Pons (tissue), 1 donor: ENCODE data around the gene SLC25A17.
A peak's percentile ranks its signal among the peaks of the same experiment; 100 is the strongest.
"Not testable (repeated sequence)": the region's sequence is repeated elsewhere in the genome, so short reads cannot be mapped to it uniquely, and the experiment has no call there.

Experiments
- DNase-seq: peaks from one replicate; pipeline ENCODE4 v3.0.0-alpha.2; 2016; ENCODE audit warnings: low spot score

Gene SLC25A17

DNA sequence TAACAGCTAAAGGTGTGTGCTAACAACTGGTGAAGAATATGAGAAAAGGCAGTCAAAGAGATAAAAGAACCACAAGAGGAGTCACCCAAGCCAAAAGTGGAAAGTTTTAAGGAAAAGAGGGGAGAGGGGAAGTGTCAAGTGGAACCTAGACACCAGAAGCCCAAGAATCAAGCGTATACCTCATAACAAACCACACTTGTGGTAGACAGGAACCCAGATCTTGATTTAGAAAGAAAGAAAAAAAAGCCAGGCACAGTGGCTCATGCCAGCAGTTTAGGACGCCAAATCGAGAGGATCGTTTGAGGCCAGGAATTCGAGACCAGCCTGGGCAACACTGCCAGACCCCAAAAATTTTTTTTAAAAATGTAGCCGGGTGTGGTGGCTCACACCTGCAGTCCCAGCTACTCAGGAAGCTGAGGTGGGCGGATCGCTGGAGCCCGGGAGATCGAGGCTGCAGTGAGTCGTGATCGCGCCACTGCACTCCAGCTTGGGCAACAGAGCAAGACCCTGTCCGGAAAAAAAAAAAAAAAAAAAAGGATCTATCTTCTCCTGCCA lies 877 bp downstream of the SLC25A17 start:
- peak; percentile 9 for DNase-seq

DNA sequence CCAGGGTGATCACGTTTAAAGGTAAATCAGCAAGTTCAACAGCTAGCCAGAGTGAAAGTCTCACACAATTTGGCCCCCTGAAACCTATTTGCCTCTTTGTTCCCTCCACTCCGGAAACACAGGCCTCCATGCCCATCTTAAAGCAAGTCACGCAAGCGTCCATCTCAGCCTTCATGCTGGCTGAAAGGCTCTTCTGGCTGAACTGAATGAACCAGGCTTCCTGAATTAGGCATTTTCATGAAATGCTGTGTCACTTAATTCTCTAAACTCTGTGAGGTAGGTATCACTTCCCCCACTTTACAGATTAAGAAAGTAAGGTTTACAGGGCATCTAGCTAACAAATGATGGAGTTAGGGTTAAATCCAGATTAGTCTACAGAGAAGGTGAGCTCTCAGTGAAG lies 1.4 kb downstream of the SLC25A17 start:
- no peak for DNase-seq

DNA sequence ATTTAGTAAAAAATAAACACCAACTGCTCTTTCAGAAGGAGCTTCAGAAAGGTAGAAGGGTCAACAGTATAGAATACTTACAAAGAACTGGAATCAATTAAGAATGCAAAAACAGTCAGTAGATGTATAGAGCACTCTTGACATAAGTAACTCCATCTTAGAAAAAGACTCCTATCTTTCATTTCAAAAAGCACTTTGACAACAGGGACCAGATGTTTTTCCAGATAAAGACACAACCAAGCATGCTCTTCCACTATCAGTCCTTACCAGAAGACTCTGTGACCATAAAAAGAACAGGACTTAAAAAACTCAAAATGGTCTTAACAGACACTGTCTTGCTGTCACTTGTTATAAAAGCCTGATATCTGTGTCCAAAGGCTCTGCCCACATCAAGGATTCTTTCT lies 5.2 kb downstream of the SLC25A17 start:
- DNase-seq, result no peak

DNA sequence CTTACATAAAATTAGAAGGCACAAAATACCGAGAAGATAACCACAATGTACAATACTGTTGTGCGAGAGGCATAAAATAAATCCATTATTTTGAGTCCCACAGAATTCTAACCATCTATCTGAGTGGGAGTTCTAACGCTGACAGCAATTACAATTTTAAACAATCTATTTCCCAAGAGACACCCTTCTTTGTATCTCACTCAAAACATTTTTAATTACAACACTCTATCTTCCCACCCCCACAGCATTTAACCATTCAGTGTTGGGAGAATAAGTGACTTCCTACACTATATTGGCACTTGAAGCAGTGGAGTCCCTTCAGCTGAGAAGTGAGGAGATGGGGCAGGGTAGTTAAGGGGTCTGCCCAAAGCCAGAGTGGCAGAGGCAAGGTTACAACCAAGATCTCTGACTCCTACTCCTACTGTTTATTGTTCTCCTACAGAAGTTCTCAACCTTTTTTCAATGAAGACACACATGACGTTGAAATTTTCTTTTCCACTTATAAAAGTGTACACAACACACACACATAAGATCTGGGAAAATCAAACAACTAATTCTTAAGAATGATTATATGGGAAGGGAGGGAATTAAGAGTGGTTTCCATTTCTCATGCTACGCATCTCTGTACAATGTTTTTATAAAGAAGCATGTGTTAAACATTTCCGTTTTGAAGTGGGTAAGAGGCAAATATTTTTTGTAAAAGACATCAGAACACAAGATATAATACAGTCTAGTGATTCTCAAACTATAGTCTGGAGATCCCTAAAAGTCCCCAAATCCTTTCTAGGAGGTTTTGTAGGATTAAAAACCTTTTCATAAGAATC lies 10.9 kb downstream of the SLC25A17 start:
- DNase-seq, result no peak

DNA sequence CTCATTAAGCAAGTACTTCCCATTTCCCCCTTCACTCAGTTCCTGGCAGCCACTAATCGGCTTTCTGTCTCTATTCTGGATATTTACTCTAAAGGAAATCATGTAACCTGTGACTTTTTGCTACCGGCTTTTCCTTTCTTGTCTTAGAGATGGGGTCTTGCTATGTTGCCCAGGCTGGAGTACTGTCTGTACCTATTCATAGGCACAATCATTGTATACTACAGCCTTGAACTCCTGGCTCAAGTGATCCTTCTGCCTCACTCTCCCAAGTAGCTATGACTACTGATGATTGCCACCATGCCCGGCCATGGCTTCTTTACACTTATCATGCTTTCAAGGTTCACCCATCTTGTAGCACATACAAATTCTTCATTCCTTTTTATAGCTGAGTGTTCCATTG lies 12.4 kb downstream of the SLC25A17 start:
- no peak for DNase-seq

DNA sequence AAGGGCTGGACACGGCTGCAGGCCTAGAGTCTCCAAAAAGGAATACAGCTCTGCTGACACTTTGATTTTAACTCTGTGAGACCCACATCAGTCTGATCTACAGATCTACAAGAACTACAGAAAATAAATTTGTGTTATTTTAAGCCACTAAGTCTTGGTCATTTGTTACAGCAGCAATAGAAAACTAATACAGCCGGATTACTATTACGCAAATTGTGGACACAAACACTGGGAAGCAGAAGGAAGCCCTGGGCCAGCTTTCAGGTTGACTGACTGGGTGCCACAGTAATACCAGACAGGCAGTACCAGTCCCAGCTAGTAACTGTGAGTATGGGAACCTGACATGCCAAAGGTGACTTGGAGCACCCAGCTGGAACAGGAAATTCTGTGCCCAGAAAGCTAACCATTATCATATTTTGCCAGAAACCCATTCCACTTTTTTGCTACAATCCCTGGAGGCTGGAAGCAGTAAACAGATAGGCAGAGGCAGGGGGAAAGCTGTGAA lies 13.4 kb downstream of the SLC25A17 start:
- DNase-seq, result no peak

DNA sequence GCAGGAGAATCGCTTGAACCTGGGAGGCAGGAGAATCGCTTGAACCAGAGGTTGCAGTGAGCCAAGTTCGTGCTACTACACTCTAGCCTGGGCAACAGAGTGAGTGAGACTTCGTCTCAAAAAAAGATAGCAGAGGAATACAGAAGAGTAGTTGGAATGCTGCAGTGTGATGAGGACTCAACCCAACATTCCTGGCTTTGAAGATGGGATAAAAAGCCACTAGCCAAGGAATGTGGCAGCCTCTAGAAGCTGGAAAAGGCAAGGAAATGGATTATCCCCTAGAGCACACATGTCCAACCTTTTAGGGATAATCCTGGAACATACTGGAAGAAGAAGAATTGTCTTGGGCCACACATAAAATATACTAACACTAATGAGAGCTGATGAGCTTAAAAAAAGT lies 13.9 kb downstream of the SLC25A17 start:
- DNase-seq, result no peak

DNA sequence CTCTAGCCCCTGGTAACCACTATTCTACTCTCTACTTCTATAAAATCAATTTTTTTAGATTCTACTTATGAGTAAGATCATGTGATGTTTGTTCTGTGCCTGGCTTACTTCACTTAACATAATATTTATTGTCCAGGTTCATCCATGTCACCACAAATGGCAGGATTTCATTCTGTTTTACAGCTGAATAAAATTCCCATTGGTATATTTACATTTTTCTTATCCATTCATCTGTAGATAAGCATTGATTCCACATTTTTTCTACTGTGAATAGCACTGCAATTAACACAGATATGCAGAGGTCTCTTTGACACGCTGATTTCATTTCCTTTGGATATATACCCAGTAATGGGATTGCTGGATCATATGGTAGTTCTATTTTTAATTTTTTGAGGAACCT lies 15.8 kb downstream of the SLC25A17 start:
- no peak for DNase-seq

DNA sequence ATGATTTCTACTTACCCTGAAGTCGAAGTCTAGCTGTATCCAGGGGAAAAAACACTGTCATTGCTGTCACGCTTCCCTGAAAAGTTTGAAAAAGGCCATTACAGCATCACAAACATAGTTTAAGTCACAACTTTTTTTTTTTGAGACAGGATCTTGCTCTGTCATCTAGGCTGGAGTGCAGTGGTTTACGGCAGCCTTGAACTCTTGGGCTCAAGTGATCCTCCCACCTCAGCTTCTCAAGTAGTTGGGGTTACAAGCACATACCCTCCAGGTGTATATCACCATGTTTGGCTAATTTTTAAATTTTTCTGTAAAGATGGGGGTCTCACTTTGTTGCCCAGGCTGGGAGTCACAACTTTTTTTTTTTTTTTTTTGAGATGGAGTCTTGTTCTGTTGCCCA lies 20.1 kb downstream of the SLC25A17 start:
- no peak for DNase-seq

DNA sequence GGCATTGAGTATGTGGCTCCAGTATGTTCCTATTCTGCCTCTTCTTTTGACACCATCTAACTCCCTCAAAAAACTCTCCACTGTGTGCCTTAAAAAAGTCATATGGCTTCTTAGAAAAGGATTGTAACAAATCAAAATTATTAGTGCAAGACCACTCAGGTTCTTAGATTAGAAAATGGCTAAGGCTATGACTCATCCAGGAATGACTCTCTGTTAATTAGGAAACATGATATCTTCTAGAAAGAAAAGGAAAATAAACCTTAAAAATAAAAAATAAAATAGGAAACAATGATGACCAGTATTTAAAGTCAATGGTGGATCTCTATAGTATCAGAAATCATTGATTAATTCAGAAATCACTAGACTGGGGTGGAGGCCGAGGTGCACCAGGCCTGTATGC lies 21.7 kb downstream of the SLC25A17 start:
- DNase-seq, result no peak

DNA sequence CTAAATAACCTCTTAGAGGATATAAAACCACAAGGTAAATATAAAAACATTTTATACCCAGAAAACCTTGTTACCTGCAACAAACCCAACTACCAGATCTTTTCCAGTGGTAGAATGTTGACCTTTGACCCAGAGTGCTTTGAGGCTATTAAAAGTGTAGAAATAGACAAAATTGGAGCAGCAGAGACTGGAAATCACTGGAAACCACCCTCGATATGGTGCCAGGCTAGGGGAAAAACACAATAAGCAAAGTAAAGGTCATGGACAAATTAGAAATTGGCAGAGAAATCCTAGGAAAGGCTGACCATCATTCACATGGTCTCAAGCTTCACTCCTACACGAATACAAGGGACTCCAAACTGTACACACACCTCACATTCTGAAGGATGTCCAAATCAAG lies 26.7 kb downstream of the SLC25A17 start:
- DNase-seq, result no peak

DNA sequence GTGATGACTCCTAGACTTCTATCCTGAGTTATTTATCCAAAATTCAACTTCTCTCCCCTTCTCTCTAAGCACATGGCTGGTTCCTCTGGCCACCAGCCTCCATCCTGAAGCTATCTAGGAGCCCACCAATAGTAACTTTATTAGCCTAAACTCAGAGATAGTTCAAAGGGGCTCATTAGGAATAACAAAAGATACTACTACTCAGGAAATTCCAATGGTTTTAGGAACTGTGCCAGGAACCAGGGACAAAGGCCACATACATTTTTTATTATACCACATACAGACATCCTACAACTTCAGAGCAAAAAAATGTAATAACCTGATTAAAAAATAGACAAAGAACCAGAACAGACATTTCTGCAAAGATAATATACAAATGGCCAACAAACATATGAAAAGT lies 27.9 kb downstream of the SLC25A17 start:
- DNase-seq, result no peak

DNA sequence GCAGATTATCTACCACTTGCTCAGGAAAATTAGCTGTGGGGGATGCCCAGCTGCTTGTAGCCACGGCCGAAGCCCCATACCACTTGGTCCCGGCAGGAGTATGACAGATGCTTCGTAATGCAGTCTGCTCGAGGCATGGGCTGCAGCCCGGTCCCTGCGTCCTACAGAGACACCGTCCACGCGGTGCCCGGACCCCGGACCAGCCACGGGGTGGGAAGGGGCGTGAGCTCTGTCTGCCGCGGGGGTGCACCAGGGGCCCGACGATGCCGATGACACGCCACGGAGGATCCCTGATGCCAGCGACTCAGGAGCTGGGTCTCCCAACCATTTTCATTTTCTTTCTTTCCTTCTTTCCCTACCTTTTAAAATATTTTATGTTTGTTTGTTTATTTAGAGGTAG lies 30.0 kb downstream of the SLC25A17 start:
- no peak for DNase-seq

DNA sequence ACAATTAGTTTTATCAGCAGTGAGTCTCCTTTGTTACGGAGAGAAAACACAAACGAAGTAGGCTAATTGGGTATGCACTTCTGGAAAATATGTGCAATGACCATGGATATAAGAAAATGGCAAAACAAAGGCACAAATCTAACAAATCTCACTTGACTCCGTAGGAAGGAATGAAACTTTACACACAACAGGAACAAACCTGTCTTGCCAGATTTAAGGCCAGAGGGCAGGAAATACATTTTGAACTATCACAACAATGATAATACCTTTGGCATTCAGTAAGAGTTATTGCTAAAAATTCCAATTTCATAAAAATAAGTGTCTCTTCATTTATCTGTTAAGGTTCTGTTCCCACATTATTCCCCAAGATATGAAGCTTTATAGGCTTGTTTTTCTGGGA lies 36.6 kb downstream of the SLC25A17 start:
- no peak for DNase-seq

DNA sequence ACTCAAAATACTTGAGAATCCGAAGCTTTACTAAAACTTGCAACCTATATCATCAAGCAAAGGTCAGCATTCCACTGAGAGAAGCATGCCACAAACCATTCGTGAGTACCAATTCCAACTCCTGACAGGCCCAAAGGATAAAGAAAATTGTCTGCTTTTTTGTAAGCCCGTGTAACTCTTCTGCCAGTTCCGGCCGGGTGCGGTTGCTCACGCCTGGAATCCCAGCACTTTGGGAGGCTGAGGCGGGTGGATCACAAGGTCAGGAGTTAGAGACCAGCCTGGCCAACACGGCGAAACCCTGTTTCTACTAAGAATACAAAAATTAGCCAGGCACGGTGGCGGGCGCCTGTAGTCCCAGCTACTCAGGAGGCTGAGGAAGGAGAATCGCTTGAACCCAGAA lies 37.4 kb downstream of the SLC25A17 start:
- DNase-seq, result not testable (repeated sequence)

DNA sequence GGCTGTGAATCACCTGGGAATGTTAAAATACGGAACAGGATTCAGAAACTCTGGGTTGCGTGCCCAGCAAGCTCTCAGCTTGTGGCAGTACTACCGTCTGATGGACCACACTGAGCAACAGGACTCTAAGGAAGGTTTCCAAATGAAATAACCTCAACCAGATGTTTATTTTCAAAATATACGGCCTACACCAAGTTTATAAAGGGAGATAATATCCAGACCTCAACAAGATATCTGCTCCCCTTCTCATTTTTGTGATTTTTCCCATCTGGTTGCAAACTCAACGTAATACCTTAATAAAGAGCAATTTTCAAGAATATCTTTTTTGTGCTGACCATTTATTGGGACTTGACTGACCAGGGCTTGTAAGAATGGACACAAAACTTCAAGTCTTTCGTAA lies 49.4 kb downstream of the SLC25A17 start:
- no peak for DNase-seq

DNA sequence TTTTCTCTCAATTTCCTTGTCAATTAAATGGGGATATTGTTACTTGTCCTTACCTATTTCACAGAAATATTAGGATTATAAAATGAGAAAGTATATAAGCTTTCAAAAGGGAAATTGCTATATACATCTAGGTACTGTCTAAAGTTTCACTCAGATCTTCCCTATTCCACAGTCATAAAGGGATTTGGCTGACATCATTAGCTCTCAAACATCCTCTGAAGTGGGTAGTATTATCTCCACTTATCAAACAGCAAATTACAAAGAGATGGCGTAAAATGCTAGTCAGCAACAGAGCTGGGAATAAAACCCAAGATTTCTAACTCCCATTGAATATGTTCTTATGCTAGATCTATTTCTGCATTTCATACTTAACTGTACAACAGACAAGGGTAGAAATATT lies 50.9 kb downstream of the SLC25A17 start:
- DNase-seq, result no peak

DNA sequence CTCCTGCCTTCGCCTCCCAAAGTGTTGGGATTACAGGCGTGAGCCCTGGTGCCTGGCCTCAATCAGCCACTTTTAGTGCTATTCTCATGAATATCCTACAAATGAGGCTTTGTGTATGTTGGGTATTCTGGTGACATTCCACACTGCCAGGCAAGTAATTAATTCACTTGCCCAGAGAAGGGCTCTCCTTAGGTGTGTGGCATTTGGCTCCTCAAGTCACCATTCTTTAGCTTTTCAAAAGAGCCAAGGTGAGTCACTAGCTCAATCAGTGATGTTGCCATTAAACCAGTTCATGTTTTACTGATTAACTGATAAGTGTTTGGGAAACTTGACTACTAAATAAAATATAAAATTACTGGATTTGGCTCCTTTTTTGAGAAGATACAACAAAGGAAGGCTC lies 52.2 kb downstream of the SLC25A17 start:
- no peak for DNase-seq

DNA sequence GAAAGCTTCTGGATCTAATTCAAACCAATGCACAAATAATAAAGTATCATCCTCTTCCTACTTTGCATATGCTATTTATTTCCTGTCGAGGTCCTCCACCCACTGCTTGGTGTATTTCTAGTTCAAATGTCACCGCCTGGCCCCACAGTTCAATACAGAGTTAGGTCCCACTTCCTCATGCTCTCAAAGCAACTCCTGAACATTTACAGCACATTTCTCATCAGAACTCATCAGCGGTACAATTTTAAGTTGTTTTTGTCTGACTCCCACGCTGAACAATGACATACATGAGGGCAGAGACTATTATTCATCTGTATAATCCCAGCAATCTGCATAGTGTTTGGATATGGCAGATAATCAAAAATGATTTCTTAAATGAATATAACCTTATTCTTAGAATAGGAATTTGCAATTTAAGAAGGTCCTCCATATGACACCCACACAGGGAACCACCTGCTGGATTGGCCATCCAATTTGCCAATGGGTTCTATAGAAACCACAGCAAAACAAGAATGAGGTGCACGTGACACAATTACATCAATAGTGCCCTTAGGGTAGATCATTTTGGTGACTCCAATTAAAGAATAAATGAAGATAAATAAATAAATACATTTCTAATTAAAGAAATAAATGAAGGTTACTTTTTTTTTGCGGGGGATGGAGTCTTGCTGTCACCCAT lies 54.2 kb downstream of the SLC25A17 start:
- no peak for DNase-seq

DNA sequence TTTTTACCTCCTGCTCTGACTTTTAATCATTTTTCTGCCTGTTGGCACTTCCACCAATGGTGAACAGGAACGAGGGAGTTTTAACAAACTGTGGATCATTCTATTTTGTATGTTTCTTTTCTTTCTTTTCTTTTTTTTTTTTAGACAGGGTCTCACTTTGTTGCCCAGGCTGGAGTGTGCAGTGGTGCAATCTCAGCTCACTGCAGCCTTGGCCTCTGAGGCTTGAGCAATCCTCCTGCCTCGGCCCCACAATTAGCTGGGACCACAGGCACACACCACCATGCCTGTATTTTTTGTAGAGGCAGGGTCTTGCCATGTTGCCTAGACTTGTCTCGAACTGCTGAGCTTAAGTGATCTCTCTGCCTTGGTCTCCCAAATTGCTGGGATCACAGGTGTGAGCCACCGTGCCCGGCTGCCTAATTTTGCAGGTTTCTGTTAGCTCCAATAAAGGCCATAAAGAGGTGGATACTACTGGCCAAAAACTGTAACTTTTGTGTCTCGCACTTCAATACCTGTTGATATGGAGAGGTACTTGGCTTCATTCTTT lies 59.8 kb downstream of the SLC25A17 start:
- DNase-seq, result no peak

DNA sequence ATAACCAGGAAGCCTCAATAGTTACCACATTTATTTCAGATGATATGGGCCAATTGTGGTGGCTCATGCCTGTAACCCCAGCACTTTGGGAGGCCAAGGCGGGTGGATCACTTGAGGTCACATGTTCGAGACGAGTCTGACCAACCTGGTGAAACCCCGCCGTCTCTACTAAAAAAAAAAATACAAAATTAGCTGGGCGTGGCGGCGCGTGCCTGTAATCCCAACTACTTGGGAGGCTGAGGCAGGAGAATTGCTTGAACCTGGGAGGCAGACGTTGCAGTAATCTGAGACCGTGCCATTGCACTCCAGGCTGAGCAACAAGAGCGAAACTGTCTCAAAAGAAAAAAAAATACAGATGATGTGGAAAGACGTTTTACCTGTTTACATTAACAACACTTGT lies 60.3 kb downstream of the SLC25A17 start:
- not testable (repeated sequence) for DNase-seq

DNA sequence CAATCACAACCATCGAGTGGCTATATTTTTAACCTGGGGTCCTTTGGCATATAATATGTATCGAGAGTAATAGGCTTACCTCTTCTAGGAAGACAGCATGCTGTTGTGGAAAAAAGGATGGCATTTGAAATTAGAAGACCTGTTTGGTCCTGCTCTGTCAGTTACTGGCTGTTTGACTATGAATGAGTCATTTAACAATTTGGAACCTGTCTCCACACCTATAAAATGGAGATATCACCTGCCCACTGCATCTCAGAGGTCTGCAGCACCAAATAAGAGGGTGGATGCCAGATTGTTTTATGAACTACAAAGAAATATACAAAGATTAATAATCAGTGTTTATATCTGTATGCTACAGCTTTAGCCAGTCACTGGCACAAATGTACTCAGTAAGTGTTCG lies 60.8 kb downstream of the SLC25A17 start:
- DNase-seq, result no peak

DNA sequence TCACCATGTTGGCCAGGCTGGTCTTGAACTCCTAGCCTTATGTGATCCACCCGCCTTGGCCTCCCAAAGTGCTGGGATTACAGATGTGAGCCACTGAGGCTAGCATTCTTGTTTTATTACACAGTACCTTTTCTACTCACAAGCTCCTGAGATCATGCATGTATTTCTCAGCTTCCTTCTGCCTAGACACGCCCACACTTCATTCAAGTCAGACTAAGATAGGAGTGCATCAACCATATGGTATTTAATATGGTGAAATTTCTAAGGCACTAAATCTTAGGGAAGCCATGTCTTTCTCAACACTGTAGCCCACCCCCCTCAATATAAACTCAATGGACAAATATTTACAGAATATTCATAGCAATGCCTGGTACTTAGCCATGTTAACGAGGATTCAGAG lies 62.1 kb downstream of the SLC25A17 start:
- no peak for DNase-seq
